NB4 (cell line): ENCODE data around the gene ANKRD34A.

ENCODE experiments used
- DNase-seq: peaks from one replicate; pipeline ENCODE4 v3.0.0; 2010; ENCODE audit warnings: low read depth
- H3K4me3 ChIP-seq: one replicate; pipeline ENCODE4 v1.5.1; 2011; ENCODE audit warnings: mild to moderate bottlenecking, low read depth, low read length, moderate library complexity
- MYC ChIP-seq: IDR thresholded peaks from 2 replicates; pipeline ENCODE4 v1.6.1; 2011; ENCODE audit warnings: low read depth, low read length
- POLR2A ChIP-seq: IDR thresholded peaks from 2 replicates; pipeline ENCODE4 v1.6.1; 2011; ENCODE audit warnings: mild to moderate bottlenecking; ENCODE audit not compliant: insufficient read length; ENCODE audit errors: extremely low read depth
- TF ChIP-seq, protein P1 (sequence below): IDR thresholded peaks from 2 replicates; pipeline ENCODE4 v1.6.1; 2011; ENCODE audit warnings: low read depth, low read length
- TF ChIP-seq, protein P2 (sequence below): IDR thresholded peaks from one replicate; pipeline ENCODE4 v1.5.1; 2012; ENCODE audit warnings: low read depth, low read length

ANKRD34A gene

DNA sequence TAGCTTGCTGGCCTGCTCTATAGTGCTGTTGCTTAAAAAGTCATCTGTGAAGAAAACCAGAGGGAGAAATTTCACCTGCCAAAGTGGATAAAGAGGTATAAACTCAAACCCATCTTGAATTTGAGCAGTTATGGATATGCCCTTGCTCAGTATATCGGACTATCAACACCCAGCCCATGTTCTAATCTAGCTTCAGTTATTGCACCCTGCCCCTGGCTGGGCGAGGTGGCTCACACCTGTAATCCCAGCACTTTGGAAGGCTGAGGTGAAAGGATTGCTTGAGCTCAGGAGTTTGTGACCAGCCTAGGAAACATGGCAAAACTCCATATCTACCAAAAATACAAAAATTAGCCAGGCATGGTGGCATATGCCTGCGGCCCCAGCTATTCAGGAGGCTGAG is 19.8 kb downstream of the ANKRD34A start:
- TF ChIP-seq, protein P1, sequence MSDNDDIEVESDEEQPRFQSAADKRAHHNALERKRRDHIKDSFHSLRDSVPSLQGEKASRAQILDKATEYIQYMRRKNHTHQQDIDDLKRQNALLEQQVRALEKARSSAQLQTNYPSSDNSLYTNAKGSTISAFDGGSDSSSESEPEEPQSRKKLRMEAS: no peak
- TF ChIP-seq POLR2A (no peak), MYC (no peak)
- TF ChIP-seq, protein P2, sequence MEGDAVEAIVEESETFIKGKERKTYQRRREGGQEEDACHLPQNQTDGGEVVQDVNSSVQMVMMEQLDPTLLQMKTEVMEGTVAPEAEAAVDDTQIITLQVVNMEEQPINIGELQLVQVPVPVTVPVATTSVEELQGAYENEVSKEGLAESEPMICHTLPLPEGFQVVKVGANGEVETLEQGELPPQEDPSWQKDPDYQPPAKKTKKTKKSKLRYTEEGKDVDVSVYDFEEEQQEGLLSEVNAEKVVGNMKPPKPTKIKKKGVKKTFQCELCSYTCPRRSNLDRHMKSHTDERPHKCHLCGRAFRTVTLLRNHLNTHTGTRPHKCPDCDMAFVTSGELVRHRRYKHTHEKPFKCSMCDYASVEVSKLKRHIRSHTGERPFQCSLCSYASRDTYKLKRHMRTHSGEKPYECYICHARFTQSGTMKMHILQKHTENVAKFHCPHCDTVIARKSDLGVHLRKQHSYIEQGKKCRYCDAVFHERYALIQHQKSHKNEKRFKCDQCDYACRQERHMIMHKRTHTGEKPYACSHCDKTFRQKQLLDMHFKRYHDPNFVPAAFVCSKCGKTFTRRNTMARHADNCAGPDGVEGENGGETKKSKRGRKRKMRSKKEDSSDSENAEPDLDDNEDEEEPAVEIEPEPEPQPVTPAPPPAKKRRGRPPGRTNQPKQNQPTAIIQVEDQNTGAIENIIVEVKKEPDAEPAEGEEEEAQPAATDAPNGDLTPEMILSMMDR: no peak
- DNase-seq: no peak
- H3K4me3 ChIP-seq: no peak overlapping the region

DNA sequence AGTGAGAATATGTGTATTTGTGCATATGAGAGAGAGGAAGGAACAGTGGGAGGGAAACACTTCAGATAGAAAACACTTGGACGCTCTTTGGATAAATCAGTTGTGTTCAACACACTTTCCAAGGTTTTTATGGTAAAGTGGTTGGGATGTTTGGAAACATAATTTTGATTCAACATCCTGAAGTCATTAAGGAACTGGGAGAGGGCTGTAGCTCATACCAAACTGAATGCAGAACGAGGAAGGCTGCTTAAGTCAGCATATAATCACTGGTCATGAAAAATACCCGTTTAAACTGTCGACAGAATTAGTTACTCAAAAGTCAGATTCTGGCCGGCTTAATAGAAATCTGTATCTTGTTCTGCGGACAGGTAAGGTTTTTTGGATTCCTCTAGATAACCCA is 21.5 kb downstream of the ANKRD34A start:
- TF ChIP-seq MYC (no peak), POLR2A (no peak)
- TF ChIP-seq, protein P1: no peak
- TF ChIP-seq, protein P2: no peak
- H3K4me3 ChIP-seq: no peak overlapping the region
- DNase-seq: no peak

DNA sequence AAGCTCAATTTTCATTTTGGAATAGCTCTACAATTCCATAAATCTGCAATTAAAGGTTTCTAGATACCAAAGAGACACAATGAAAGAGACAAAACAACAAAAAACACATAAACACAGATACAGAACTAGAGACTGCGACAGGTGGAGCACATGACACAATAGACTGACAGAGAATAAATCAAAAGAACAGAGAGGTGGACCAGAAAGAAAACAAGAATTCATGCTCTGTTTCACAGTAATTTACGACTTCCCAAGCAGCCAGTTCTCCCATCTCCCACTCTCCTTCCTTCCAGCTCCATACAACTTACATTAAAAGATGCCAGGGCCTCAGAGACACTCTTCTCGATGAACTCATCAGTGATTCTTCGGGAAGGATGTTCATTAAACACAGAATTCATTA is 22.0 kb downstream of the ANKRD34A start:
- TF ChIP-seq, protein P1: no peak
- TF ChIP-seq, protein P2: no peak
- TF ChIP-seq MYC: no peak
- no peak for TF ChIP-seq POLR2A
- no peak overlapping the region for H3K4me3 ChIP-seq
- DNase-seq: no peak

DNA sequence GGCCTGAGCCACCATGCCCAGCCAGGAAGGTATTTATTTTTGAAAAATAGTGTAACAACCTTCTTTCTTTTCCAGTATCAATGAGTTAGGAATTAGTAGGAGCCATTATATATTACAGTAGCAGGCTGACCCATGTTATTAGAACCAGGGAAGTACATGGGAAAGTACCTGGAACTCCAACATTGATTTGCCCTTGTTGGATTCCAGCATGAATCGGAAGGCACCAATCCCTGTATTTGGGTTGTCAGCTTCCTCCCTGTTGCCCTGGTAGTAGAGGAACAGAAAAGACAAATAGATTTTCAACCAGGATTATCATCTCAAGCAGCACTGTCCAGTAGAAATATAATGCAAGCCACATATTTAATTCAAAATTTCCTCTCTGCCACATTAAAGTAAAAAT is 26.9 kb downstream of the ANKRD34A start:
- TF ChIP-seq POLR2A: no peak
- TF ChIP-seq MYC: no peak
- TF ChIP-seq, protein P1: no peak
- TF ChIP-seq, protein P2: no peak
- no peak overlapping the region for H3K4me3 ChIP-seq
- DNase-seq: no peak

DNA sequence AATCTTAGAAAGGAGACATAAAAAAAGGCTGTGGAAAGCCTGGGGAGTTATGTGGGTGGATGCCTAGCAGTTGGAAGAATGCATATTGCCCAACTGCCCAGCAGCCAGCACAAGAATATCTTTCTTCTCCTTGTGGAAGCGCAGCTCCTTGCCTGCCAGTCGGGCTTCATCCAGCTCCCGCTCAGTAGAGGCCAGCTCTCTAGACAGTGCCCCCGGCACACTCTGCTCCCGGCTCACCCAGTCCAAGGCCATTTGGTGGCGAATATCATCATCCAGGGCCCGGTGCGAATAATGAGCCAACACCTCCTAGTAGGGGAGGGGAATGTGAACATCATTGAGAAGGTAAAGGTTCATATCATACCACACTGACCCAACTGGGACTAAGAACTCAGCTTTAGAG is 28.1 kb downstream of the ANKRD34A start:
- TF ChIP-seq, protein P2: no peak
- TF ChIP-seq POLR2A: no peak
- no peak for TF ChIP-seq MYC
- TF ChIP-seq, protein P1: no peak
- DNase-seq: no peak
- no peak overlapping the region for H3K4me3 ChIP-seq

DNA sequence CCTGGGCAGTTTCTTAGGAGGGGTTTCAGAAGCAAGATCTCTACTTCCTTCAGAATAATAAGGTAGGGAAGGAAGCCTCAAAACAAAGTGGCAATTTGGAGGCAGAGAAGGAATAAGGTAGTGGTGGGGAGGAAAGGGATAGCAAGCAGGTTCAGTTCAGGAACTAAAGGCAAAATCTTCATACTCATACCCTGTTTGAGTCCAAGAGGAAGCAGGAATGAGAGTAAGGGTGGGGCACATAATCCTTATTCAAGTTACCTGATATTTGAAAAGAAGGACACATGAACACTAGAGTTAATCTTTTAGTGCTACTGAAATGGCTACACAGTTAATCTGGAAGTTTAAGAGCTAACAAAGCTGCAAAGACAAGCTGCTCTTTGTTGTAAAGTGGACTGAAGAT is 28.7 kb downstream of the ANKRD34A start:
- TF ChIP-seq MYC: no peak
- TF ChIP-seq, protein P2: no peak
- TF ChIP-seq, protein P1: no peak
- DNase-seq: no peak
- no peak overlapping the region for H3K4me3 ChIP-seq
